ENCODE measurements around the gene PPP1R16B. TPM values are rescaled to one million over a fixed set of nuclear protein-coding genes. Genes with fewer than 3 reads are reported as not detected.

PPP1R16B gene
- total and polyA plus RNA-seq, 2 experiments from 2014 or later = 0.28 to 0.33 TPM

GRCh38 chr20:38897267-38897666 is 91.8 kb downstream of the PPP1R16B start:
- H3K27me3 ChIP-seq = peaks cover 23% of the 10 kb centered on the region
- H3K9me3 ChIP-seq (ENCODE audit: low read depth) = no peaks in the 10 kb centered on the region
- no peak overlapping the region for H3K4me2 ChIP-seq
- H3K4me1 ChIP-seq (ENCODE audit: insufficient read depth) = no peaks in the 10 kb centered on the region
- WGBS (ENCODE audit: low lambda C conversion rate, missing lambda C conversion rate) = 85% methylated on average over 4 of the region's 4 CpGs
- no peak overlapping the region for H3K27ac ChIP-seq
- no peak for TF ChIP-seq CTCF (IDR thresholded peaks at IDR 0.05; ENCODE audit: poor library complexity)
- no peak for TF ChIP-seq EZH2phosphoT487 (IDR thresholded peaks at IDR 0.05; ENCODE audit: low read depth, severe bottlenecking, unreplicated experiment)
- TF ChIP-seq EZH2 (IDR thresholded peaks at IDR 0.05; ENCODE audit: borderline replicate concordance) = no peak
- no peaks in the 10 kb centered on the region for H3K79me2 ChIP-seq
- H3K4me3 ChIP-seq = no peak overlapping the region
- DNase-seq (ENCODE audit: low spot score) = no peak
- H4K20me1 ChIP-seq (ENCODE audit: insufficient read depth, poor library complexity, severe bottlenecking) = no peaks in the 10 kb centered on the region
- H3K36me3 ChIP-seq (replicated peaks; ENCODE audit: insufficient read depth, low read depth) = no peaks in the 10 kb centered on the region
- H2AFZ ChIP-seq = no peak overlapping the region
- no peaks in the 10 kb centered on the region for H3K9me2 ChIP-seq (replicated peaks; ENCODE audit: insufficient read depth)

- Histone ChIP-seq H3K4me1 (ENCODE audit: insufficient read depth) (no peaks in the 10 kb centered on the region), H3K27ac (no peak overlapping the region), H3K9me2 (replicated peaks; ENCODE audit: insufficient read depth) (no peaks in the 10 kb centered on the region), H3K27me3 (peaks cover 9% of the 10 kb centered on the region), H3K9me3 (ENCODE audit: low read depth) (no peaks in the 10 kb centered on the region), H3K79me2 (no peaks in the 10 kb centered on the region), H3K4me3 (no peak overlapping the region), H2AFZ (no peak overlapping the region), H3K36me3 (replicated peaks; ENCODE audit: insufficient read depth, low read depth) (no peaks in the 10 kb centered on the region), H3K4me2 (no peak overlapping the region), H4K20me1 (ENCODE audit: insufficient read depth, poor library complexity, severe bottlenecking) (no peaks in the 10 kb centered on the region)
- no peak for TF ChIP-seq EZH2phosphoT487 (IDR thresholded peaks at IDR 0.05; ENCODE audit: low read depth, severe bottlenecking, unreplicated experiment)
- no peak for TF ChIP-seq EZH2 (IDR thresholded peaks at IDR 0.05; ENCODE audit: borderline replicate concordance)
- TF ChIP-seq CTCF (IDR thresholded peaks at IDR 0.05; ENCODE audit: poor library complexity) = no peak
- no peak for DNase-seq (ENCODE audit: low spot score)
- WGBS (ENCODE audit: low lambda C conversion rate, missing lambda C conversion rate) = 90% methylated on average over 13 of the region's 13 CpGs
Measured at GRCh38 chr20:38900606-38901005, 95.1 kb downstream of the PPP1R16B start.

- no peak overlapping the region for H2AFZ ChIP-seq
- H3K4me1 ChIP-seq (ENCODE audit: insufficient read depth) = no peaks in the 10 kb centered on the region
- H4K20me1 ChIP-seq (ENCODE audit: insufficient read depth, poor library complexity, severe bottlenecking) = no peaks in the 10 kb centered on the region
- no peaks in the 10 kb centered on the region for H3K9me3 ChIP-seq (ENCODE audit: low read depth)
- no peak overlapping the region for H3K27ac ChIP-seq
- H3K4me3 ChIP-seq = no peak overlapping the region
- WGBS (ENCODE audit: low lambda C conversion rate, missing lambda C conversion rate) = 99% methylated on average over 8 of the region's 8 CpGs
- no peak for DNase-seq (ENCODE audit: low spot score)
- H3K4me2 ChIP-seq = no peak overlapping the region
- H3K9me2 ChIP-seq (replicated peaks; ENCODE audit: insufficient read depth) = no peaks in the 10 kb centered on the region
- no peak for TF ChIP-seq EZH2phosphoT487 (IDR thresholded peaks at IDR 0.05; ENCODE audit: low read depth, severe bottlenecking, unreplicated experiment)
- TF ChIP-seq CTCF (IDR thresholded peaks at IDR 0.05; ENCODE audit: poor library complexity) = no peak
- no peaks in the 10 kb centered on the region for H3K79me2 ChIP-seq
- no peaks in the 10 kb centered on the region for H3K36me3 ChIP-seq (replicated peaks; ENCODE audit: insufficient read depth, low read depth)
- H3K27me3 ChIP-seq = no peaks in the 10 kb centered on the region
Measured at GRCh38 chr20:38902601-38903000, 97.1 kb downstream of the PPP1R16B start.

- TF ChIP-seq EZH2 (IDR thresholded peaks at IDR 0.05; ENCODE audit: borderline replicate concordance) = no peak
- no peak for TF ChIP-seq EZH2phosphoT487 (IDR thresholded peaks at IDR 0.05; ENCODE audit: low read depth, severe bottlenecking, unreplicated experiment)
- TF ChIP-seq CTCF (IDR thresholded peaks at IDR 0.05; ENCODE audit: poor library complexity) = no peak
- Histone ChIP-seq H3K9me2 (replicated peaks; ENCODE audit: insufficient read depth) (no peaks in the 10 kb centered on the region), H3K79me2 (no peaks in the 10 kb centered on the region), H3K9me3 (ENCODE audit: low read depth) (no peaks in the 10 kb centered on the region), H3K27ac (no peak overlapping the region), H3K4me2 (no peak overlapping the region), H3K4me3 (no peak overlapping the region), H3K27me3 (no peaks in the 10 kb centered on the region), H3K36me3 (replicated peaks; ENCODE audit: insufficient read depth, low read depth) (no peaks in the 10 kb centered on the region), H4K20me1 (ENCODE audit: insufficient read depth, poor library complexity, severe bottlenecking) (no peaks in the 10 kb centered on the region), H2AFZ (no peak overlapping the region), H3K4me1 (ENCODE audit: insufficient read depth) (no peaks in the 10 kb centered on the region)
- WGBS (ENCODE audit: low lambda C conversion rate, missing lambda C conversion rate) = 46% methylated on average over 5 of the region's 5 CpGs
- DNase-seq (ENCODE audit: low spot score) = no peak
Measured at GRCh38 chr20:38903335-38903734, 97.8 kb downstream of the PPP1R16B start.
